PC-3 (cell line): ENCODE measurements around the gene NUDT6. TPM values are rescaled to one million over a fixed set of nuclear protein-coding genes. Genes with fewer than 3 reads are reported as not detected.

Source experiments
- ATAC-seq: fragments of 200-7000 bp; cut with Tn5 transposase; 2 replicates; pipeline ENCODE4 v1.9.1; 2020; ENCODE audit warnings: mild to moderate bottlenecking, moderate library complexity
- BruUV-seq: library from RNA; stranded (reverse); fragments of 400-500 nt; replicated peaks from 2 replicates; lab custom pipeline; 2021; lab: Mats Ljungman, UMichigan
- CTCF ChIA-PET: fragments of 300-600 bp; sonication (Branson Sonifier 250); formaldehyde crosslinking; loops from one replicate; lab custom pipeline; 2022; ENCODE audit warnings: antibody characterized with exemption; lab: Charles Lee
- POLR2A ChIA-PET: fragments of 300-600 bp; sonication (Branson Sonifier 250); formaldehyde crosslinking; loops from one replicate; lab custom pipeline; 2022; ENCODE audit warnings: antibody characterized with exemption; ENCODE audit not compliant: unreplicated experiment; lab: Charles Lee
- DNase-seq: peaks from one replicate; pipeline ENCODE4 v3.0.0-alpha.2; 2015
- H2AFZ ChIP-seq: fragments of 300-600 bp; sonication (generic); 2 replicates; pipeline ENCODE4 v1.6.0; 2016; ENCODE audit warnings: antibody characterized with exemption, low read length
- H3F3A ChIP-seq: fragments of 300-600 bp; sonication (generic); one replicate; pipeline ENCODE4 v1.6.0; 2017; ENCODE audit warnings: antibody characterized with exemption, low read length, control low read depth, mild to moderate bottlenecking; ENCODE audit not compliant: unreplicated experiment
- H3K27ac ChIP-seq: fragments of 300-600 bp; sonication (generic); 2 replicates; pipeline ENCODE4 v1.5.1; 2016; ENCODE audit warnings: mild to moderate bottlenecking, low read length
- H3K27me3 ChIP-seq: fragments of 300-600 bp; sonication (generic); 2 replicates; pipeline ENCODE4 v1.6.1; 2016; ENCODE audit warnings: low read length, mixed read lengths
- H3K36me3 ChIP-seq: fragments of 300-600 bp; sonication (generic); 2 replicates; pipeline ENCODE4 v1.6.1; 2016; ENCODE audit warnings: low read depth, mixed run types, low read length, mixed read lengths
- H3K4me1 ChIP-seq: fragments of 300-600 bp; sonication (generic); 2 replicates; pipeline ENCODE4 v1.5.1; 2016; ENCODE audit warnings: low read length; ENCODE audit not compliant: insufficient read depth
- H3K4me2 ChIP-seq: fragments of 300-600 bp; sonication (generic); 2 replicates; pipeline ENCODE4 v1.6.0; 2016; ENCODE audit warnings: low read length
- H3K4me3 ChIP-seq: fragments of 300-600 bp; sonication (generic); 2 replicates; pipeline ENCODE4 v1.5.1; 2016; ENCODE audit warnings: mild to moderate bottlenecking, low read length, mixed read lengths
- H3K79me2 ChIP-seq: fragments of 300-600 bp; sonication (generic); 2 replicates; pipeline ENCODE4 v1.6.1; 2017; ENCODE audit warnings: low read length, mixed read lengths
- H3K9ac ChIP-seq: fragments of 300-600 bp; sonication (generic); 2 replicates; pipeline ENCODE4 v1.6.0; 2016; ENCODE audit warnings: mild to moderate bottlenecking, low read length
- H3K9me2 ChIP-seq: fragments of 300-600 bp; sonication (generic); replicated peaks from 2 replicates; pipeline ENCODE4 v1.6.1; 2016; ENCODE audit warnings: mixed run types, low read length, mixed read lengths
- H3K9me3 ChIP-seq: fragments of 300-600 bp; sonication (generic); 2 replicates; pipeline ENCODE4 v1.6.1; 2016; ENCODE audit warnings: low read length, mixed read lengths
- H4K20me1 ChIP-seq: fragments of 300-600 bp; sonication (generic); 2 replicates; pipeline ENCODE4 v1.6.1; 2016; ENCODE audit warnings: low read length, mixed read lengths
- CTCF ChIP-seq: fragments of 300-600 bp; sonication (generic); conservative IDR thresholded peaks from 2 replicates; pipeline ENCODE4 v1.5.1; 2017; ENCODE audit warnings: antibody characterized with exemption, low read depth, mild to moderate bottlenecking, low read length
- EZH2 ChIP-seq: fragments of 300-600 bp; sonication (generic); IDR thresholded peaks from one replicate; pipeline ENCODE4 v1.6.1; 2017; ENCODE audit warnings: antibody characterized with exemption, mild to moderate bottlenecking, low read length; ENCODE audit not compliant: unreplicated experiment
- EZH2phosphoT487 ChIP-seq: fragments of 300-600 bp; sonication (generic); IDR thresholded peaks from 2 replicates; pipeline ENCODE4 v1.6.1; 2018; ENCODE audit warnings: mild to moderate bottlenecking, antibody characterized with exemption, low read length, borderline replicate concordance
- intact Hi-C: fragments of 100-400 bp; cut with micrococcal nuclease; formaldehyde crosslinking; loops from 2 replicates; pipeline ENCODE4 v1.9.0; 2023
- total RNA-seq: library from RNA; depleted of rRNA; stranded (reverse); fragments of >200 nt; gene quantifications from 2 replicates; pipeline ENCODE4 v1.2.3, GENCODE V29; 2014

Gene NUDT6
- total RNA-seq, 1 experiment from 2014 or later = 6.9 TPM

GRCh38 chr4:122912810-122913575, 9.4 kb downstream of the NUDT6 start:
- H2AFZ ChIP-seq = no peak overlapping the region

GRCh38 chr4:122911588-122911987, 10.8 kb downstream of the NUDT6 start:
- no peak overlapping the region for H3K27ac ChIP-seq
- H3K36me3 ChIP-seq = no peaks in the 10 kb centered on the region; the same call in 1 of the 2 replicates
- no peaks in the 10 kb centered on the region for H3K9me2 ChIP-seq
- no peak overlapping the region for H3K4me2 ChIP-seq
- no peak overlapping the region for H3K9ac ChIP-seq
- ChIA-PET CTCF (no interaction called here), POLR2A (no interaction called here)
- no peak overlapping the region for H3K4me3 ChIP-seq
- no peaks in the 10 kb centered on the region for H3K9me3 ChIP-seq
- no peaks in the 10 kb centered on the region for H3K27me3 ChIP-seq
- ATAC-seq = no peak
- no peak for TF ChIP-seq CTCF
- no peak for TF ChIP-seq EZH2phosphoT487
- TF ChIP-seq EZH2 = no peak
- no peaks in the 10 kb centered on the region for H3K79me2 ChIP-seq
- no TSS peak for BruUV-seq
- DNase-seq = no peak
- H3F3A ChIP-seq = no peaks in the 10 kb centered on the region
- H4K20me1 ChIP-seq = no peaks in the 10 kb centered on the region
- peaks cover 18% of the 10 kb centered on the region for H3K4me1 ChIP-seq
- H2AFZ ChIP-seq = no peak overlapping the region
- intact Hi-C loops = no loop called here

More at GRCh38 chr4:122912810-122913575, 9.4 kb downstream of the NUDT6 start:
- Histone ChIP-seq H3K9ac (no peak overlapping the region), H3K4me1 (peaks cover 23% of the 10 kb centered on the region), H3K9me3 (no peaks in the 10 kb centered on the region), H3K9me2 (no peaks in the 10 kb centered on the region), H3K79me2 (no peaks in the 10 kb centered on the region), H3K27ac (peak overlapping the region; percentile 51), H3K4me2 (peak overlapping the region; percentile 20; the same call in 1 of the 2 replicates), H3F3A (no peaks in the 10 kb centered on the region), H3K4me3 (no peak overlapping the region), H3K36me3 (no peaks in the 10 kb centered on the region; the same call in 1 of the 2 replicates), H3K27me3 (no peaks in the 10 kb centered on the region), H4K20me1 (no peaks in the 10 kb centered on the region)
- TSS peak; percentile 74 for BruUV-seq
- DNase-seq (peak; percentile 39), ATAC-seq (peak; percentile 53)
- TF ChIP-seq EZH2phosphoT487 (no peak), CTCF (no peak), EZH2 (no peak)
- CTCF ChIA-PET = interaction anchor here (2.3 kb wide), 1 partner anchor 155 kb away, joined by 27 read pairs; no protein-coding TSS in a partner anchor
- POLR2A ChIA-PET = no interaction called here
- intact Hi-C loops = loop anchor here (1.0 kb wide), 1 partner anchor 15 kb away; no protein-coding TSS in a partner anchor

- POLR2A ChIA-PET = no interaction called here
- ATAC-seq (no peak), DNase-seq (no peak)
- H4K20me1 ChIP-seq = no peaks in the 10 kb centered on the region
- H3K9me3 ChIP-seq = no peaks in the 10 kb centered on the region
- intact Hi-C loops = no loop called here
- H3K27me3 ChIP-seq = no peaks in the 10 kb centered on the region
- no peaks in the 10 kb centered on the region for H3K9me2 ChIP-seq
- no peak overlapping the region for H3K4me2 ChIP-seq
- H3K36me3 ChIP-seq = no peaks in the 10 kb centered on the region; the same call in 1 of the 2 replicates
- H3K79me2 ChIP-seq = no peaks in the 10 kb centered on the region
- CTCF ChIA-PET = no interaction called here
- H3K4me3 ChIP-seq = no peak overlapping the region
- BruUV-seq = no TSS peak
- TF ChIP-seq EZH2phosphoT487 = no peak
- no peak for TF ChIP-seq CTCF
- TF ChIP-seq EZH2 = no peak
- H3F3A ChIP-seq = no peaks in the 10 kb centered on the region
- H3K27ac ChIP-seq = no peak overlapping the region
- H3K4me1 ChIP-seq = peaks cover 13% of the 10 kb centered on the region
- H3K9ac ChIP-seq = no peak overlapping the region
- no peak overlapping the region for H2AFZ ChIP-seq
Observed at GRCh38 chr4:122909683-122910082, 12.7 kb downstream of the NUDT6 start.
